CD1c-positive myeloid dendritic cell (primary cell): ENCODE data around the gene TTC19.
"Not testable (repeated sequence)": the region's sequence is repeated elsewhere in the genome, so short reads cannot be mapped to it uniquely, and the experiment has no call there.

Source experiments
- DNase-seq: peaks from one replicate; pipeline ENCODE4 v3.0.0-alpha.2; 2016; ENCODE audit errors: extremely low spot score

The TTC19 gene

DNA sequence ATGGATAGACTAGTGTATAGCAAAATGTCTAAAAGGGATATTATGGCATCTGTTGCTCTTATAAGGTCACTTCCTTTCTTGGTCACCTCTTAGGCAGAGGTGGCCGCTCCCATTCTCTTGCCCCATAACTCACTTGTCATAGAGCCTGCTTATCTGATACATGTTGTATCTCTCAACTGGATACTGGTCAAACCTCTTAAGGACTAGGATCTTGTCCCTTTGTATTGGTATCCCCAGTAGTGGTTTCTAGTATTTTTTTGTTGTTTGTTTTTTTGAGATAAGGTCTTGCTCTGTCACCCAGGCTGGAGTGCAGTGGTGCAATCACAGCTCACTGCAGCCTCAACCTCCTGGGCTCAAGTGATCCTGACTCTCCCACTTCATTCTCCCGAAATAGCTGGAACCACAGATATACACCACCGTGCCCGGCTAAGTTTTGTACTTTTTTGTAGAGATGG lies 27.1 kb upstream of the TTC19 start:
- no peak for DNase-seq

DNA sequence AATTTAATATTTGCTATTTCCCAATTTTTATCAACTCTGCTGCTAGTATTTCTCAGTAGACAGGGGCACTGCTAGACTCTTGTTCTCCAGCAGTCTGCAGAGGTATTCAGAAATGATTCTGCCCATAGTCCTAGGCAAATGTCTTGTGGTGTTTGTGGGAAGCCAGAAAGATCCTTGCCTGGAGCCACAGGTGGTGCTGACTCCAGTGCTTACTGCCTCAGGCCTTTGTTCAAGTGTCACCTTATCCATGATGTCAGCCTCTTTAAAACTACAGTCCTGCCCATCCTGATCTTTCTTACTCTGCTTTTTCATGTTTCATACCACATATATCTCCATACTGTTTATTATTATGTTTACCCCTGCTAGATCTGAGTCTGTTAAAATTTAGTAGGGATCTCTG lies 26.6 kb upstream of the TTC19 start:
- DNase-seq, result no peak

DNA sequence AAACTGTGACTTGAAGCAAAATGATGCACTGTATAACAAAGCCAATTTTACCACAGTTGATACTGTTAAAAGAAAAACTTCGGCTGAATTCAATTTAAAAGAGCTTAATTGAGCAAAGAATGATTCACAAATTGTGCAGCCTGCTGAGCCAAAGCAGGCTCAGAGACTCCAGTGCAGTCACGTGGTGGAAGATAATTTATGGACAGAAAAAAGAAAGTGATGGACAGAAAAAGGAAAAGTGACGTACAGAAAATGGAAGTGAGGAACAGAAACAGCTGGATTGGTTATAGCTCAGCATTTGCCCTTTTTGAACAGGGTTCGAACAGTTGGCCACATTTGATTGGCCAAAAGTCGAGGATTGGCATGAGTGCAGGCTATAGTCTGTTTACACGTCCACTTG lies 25.8 kb upstream of the TTC19 start:
- DNase-seq, result no peak

DNA sequence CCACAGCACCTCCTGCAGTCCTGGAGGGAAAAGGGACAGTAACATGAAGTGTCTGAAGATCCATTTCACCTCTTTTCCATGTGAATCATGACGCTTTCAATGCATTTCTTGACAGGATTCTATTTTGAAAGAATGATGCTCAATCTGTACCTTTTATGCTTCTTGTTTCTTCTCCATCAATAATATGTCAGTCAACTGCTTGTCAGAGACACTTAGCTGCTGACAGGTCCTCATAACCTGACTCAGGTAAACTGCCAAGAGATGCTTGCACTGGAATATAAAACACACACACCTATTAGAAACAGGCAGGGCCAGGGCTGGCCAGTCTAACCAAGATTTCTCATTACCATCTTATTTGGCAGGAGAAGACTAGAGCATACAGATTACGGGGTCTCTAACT lies 21.7 kb upstream of the TTC19 start:
- DNase-seq, result no peak

DNA sequence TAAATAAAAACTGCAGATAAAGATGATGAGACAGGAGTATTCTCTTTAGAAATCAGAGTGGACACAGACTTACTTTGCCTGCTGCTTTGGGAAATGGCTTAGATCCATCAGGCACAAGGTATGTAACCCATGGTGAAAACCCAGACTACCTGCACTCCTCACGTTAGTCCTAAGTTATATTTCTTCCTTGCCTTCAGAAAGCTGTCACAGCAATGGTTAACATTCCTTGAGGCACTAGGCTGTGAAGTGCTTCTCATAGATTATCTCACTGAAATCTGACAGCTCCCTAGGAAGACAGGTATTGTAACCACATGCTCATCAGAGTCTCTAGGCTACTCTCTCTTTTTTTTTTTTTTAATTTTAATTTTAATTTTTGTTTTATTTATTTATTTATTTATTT lies 21.0 kb upstream of the TTC19 start:
- DNase-seq, result no peak

DNA sequence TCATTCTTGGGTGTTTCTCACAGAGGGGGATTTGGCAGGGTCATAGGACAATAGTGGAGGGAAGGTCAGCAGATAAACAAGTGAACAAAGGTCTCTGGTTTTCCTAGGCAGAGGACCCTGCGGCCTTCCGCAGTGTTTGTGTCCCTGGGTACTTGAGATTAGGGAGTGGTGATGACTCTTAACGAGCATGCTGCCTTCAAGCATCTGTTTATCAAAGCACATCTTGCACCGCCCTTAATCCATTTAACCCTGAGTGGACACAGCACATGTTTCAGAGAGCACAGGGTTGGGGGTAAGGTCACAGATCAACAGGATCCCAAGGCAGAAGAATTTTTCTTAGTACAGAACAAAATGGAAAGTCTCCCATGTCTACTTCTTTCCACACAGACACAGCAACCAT lies 20.6 kb upstream of the TTC19 start:
- DNase-seq, result not testable (repeated sequence)

DNA sequence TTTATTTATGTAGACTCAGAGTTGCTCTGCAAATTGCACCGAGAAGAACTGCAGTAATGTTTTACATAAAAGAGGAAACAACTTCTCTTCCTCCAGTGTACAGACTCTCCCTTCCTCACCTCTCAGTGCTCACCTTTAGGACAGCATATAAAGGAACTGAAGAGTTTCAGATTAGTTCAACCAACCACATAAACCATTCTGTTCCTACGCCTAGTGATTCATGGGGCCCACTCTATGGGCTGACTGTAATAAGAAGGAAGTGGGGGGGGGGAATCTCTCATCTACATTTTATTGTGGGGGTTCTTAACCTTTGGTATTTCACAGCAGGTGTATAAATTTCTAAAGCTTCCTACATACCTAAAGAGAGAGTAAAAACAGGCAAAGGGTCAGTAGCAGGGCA lies 18.4 kb upstream of the TTC19 start:
- peak; percentile 62 for DNase-seq

DNA sequence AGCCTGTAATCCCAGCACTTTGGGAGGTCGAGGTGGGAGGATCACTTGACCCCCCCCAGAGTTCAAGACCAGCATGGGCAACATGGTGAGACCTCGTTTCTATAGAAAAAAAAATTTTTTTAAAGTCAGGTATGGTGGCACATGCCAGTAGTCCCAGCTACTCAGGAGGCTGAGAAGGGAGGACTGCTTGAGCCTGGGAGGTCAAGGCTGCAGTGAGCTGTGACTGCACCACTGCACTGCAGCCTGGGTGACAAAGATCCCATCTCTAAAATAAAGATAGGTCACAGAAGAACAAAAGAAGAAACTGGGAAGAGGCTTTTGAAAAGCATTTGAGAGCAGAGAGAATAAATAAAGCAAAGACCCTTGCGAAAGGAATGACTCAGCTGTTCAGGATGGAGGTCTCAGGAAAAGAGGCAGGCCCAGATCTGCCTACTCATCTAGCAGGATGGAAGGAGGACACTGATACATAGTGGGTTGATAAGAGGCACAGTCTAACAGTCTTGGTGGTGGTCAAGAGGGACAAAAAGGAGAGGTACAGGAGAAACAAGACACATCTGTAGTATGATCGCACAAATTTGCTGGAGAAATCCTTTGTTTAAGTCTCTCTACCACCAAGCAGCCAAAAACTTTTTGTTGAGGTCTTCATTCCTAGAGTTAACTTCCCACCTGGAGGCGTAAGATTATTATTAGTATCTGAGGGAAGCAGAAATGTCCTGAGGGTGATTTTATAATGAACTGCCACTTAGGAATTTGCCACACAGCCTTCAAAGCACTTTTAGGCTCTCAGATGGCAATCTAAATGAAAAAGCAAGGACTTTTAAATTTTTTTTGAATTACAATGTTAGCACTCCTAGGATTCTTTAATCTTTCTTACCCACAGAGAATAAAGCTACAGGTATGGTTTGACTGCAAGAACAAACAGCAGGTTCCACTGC lies 17.7 kb upstream of the TTC19 start:
- DNase-seq, result no peak

DNA sequence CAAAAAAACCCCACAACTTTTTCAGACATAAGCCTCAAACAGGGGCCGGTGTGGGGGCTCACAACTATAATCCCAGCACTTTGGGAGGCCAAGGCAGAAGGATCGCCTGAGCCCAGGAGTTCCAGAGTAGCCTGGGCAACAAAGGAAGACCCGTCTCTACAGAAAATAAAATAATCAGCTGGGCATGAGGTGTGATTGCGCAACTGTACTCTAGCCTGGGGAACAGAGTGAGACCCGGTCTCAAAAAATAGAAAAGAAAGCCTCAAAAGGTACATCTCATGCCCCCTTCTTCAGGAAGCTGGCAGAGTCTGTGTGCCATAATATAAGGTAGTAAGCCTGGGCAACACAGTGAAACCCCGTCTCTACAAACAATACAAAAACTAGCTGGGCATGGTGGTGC lies 3.3 kb upstream of the TTC19 start:
- no peak for DNase-seq

DNA sequence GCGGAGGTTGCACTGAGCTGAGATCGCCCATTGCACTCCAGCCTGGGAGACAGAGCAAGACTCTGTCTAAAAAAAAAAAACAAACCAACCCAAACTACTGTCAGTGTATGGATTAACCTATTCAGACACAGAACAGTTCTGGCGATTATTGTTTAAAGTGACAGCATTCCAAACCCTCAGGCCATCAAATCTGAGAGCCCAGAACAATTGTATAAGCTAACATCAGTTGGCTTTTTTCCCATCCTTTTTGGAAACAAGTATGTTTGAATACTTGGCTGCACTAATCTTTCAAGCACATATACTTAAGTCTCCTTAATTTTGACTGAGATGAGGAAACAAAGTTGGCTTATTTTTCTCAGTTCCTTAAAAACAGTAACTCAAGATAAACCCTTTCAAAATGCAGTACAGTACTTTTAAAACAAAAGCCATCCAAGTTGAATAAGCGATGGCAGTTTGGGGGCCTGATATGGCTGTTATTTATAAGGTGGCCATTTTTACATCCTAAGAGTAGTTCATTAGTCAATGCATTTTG lies 1.5 kb upstream of the TTC19 start:
- peak; percentile 77 for DNase-seq

DNA sequence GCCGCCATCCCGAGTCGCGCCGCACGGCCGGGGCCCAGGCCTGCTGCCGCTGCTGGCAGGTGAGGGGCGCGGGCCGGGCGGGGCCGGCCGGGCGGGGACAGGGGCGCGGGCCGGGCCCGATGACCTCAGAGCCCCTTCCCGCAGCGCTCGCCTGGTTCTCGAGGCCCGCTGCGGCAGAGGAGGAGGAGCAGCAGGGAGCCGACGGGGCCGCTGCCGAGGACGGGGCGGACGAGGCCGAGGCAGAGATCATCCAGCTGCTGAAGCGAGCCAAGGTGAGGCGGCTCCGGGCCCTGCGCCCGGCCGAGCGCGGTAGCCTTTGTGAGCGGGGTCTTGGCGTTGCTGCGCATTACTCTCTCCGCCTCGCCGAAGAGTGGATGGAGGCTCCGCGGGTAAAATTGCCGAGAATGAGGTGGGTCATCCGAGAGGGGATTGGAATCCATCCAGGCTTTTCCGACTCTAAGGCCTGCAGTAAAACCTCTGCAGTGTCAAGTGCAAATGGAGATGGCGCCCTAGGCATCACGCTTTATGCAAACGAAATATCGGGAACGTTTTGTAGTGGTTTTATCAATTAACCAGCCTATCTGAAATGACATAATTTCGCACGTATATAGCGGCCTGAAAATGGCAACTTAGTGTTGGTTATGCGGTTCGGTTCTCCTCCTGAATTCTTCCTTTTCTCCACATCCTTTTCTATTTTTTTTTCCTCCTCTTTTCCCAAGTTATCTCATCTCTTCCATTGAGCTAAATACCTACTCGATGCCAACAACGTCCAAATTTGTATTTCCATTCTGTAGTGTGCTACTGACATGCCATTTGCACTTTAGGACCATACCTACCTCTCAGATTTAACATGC lies 577 bp downstream of the TTC19 start:
- no peak for DNase-seq

DNA sequence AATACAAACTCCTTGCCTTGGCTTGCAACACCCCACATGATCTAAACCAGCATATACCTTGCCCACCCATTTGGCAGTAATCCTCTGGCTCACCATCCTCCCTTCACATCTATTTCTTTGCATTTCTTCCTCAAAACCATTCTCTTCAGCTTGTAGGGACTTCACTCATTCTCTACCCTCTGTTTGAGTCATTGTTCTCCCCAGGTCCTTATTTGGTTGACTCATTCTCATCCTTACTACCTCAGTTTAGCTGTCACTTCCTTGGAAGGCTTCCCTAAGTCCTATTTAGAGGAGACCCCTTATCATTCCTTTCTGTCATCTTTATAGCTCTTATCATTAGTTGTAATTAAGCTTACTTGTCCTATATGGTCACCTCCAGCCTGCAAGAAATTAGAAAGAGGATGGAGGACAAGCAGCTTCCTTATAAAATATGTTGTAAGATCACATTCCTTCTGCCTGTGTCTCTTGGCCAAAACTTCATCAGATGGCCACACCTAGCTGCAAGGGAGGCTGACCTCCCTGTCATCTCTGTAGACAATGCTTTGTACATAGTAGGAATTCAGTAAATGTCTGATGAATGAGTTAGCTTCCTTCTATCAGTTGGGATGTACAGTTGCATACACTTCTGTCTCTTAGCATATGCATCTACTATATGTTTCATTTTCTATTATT lies 1.7 kb downstream of the TTC19 start:
- DNase-seq, result peak; percentile 29

DNA sequence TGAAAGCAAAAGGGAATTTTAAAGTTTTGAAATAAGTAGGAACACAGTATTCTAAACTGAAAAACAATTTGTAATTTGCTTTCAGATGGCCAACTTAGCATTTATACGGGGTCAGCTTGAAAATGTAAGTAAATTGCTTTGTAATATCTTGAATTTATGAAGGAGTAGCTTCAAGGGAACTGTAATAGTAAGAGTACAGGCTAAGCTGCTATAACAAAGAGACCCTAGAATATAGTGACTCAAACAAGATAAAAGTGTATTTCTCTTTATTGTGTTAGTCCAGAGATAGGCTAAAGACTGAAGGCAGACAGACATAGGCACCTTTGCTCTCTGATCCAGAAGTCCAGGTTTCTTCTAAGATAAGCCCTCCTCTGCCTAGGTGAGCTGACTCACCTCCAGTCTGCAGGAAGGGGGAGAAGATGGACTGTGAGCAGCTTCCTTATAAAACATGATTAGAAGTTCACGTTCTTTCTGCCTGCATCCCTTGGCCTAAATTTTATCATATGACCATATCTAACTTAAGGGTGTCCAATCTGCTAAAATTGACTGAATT lies 3.2 kb downstream of the TTC19 start:
- no peak for DNase-seq

DNA sequence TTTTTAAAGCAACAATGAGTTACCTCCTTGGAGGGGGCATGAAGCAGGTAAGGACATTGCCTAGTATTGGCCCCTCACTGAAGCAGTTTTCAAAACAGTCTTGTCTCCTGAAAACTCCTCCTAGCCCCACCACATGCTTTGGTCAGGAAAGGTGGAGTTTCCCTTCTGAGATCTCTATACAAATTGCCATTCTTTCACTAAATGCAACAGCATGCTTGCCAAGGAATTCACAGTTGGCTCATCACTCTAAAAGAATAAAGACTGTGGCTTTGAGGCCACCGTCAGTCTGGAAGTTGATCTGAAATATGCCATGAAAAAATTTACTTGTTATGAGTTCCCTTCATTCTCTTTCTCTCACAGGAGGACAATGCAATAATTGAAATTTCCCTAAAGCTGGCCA lies 4.2 kb downstream of the TTC19 start:
- no peak for DNase-seq

DNA sequence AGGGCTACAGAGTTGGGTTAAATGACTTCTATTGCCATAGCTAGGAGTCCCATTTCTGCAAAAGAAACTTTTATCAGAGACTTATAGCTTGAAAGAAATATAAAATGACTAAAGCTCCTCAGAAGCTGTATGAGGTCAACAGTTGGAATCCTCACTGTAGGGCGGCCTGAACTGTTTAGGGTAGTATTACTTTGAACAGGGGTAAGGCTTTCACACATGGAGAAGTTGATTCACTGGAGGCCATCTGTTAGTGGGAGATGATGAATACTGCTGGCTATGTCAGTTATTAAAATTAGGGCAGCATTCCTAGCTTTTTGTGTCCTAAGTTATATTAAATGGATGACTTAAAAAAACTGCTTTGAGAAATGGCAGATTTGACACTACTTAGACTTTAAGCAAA lies 6.0 kb downstream of the TTC19 start:
- DNase-seq, result no peak

DNA sequence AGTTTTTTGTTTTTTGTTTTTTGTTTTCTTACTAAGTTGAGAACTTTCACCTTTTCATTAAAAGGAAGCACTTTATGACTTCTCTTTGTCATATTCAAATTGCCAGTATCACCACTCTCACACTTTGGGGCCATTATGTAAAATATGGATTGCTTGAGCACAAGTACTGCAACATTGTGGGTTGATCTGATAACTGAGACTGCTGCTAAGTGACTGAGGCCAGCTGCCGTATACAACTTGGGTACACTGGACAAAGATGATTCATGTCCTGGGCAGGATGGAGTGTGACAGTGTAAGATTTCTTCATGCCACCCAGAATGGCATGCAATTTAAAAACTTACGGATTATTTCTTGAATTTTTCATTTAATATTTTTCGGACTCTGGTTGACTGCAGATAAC lies 7.8 kb downstream of the TTC19 start:
- no peak for DNase-seq

DNA sequence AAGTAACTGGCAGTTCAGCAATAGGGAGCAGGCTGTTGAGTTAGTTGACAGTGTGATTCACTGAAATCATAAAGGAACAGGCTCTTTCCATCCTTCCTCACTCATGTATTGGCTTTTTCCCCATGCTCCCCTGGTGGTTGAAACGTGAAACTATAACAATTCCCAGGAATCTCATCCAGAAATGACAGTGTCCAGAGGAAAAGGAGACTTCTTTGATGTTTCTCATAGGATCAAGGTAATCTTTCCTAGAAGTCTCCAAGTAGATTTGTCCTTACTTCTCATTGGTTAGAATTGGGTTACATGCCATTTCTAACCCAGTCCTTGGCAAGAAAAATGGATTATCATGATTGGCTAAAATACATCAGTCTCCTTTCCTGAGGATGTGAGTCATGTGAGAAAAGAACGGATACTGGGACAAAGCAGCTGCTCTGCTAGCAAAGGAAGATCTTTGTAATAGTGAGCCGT lies 14.4 kb downstream of the TTC19 start:
- no peak for DNase-seq

DNA sequence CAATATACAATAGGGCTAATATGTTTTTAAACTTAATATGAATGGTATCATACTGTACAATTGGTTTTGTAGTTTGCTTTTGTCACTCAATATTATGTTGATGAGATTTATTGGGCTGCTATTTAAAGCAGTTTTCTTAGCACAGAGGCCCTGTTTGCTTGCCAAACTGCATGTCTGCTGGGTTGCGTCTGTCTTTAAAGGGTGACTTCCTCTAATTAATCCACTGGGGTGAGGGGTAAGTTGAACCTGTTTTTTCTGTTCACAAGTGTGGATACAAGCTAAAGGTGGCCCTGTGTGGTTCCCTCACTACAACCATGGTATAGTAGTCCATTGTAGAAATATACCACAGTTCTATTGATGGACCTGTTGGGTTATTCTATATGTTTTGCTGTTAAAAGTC lies 19.7 kb downstream of the TTC19 start:
- DNase-seq, result no peak

DNA sequence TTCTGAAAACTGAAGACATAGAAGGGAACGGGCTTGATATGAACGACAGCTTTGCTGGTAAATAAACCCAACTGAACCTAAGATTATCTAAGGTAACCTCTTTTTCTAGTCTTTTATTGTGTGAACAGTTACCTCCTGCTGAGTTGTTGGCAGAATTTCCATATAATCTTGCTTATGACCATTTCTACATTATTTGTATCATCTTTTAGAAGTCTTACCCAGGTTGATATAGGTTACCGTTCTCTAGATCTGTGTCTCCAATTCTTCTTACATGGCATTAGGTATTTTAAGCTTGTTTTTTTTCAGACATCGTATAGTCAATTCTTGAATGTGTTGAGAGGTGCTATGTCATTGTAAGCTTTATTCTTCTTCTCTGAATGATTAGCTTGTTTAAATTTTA lies 24.3 kb downstream of the TTC19 start:
- no peak for DNase-seq

DNA sequence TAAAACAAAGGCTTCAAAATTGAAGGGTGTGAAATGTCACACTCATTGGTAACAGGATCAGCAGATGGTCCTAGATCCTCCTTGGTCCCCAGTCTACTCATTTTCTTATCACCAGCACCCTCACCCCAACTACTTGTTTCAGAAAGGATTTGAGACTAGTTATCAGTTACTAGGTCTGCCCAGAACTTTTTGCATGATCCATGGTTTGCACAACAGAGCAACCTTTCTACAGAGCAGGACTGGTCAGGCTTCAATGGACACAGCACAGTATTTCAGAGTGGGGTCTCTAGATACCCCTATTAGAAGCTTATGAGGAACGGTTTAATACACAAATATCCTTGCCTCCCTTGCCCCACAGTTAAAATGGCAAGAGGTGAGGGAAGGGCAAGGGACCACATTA lies 25.6 kb downstream of the TTC19 start:
- DNase-seq, result no peak

DNA sequence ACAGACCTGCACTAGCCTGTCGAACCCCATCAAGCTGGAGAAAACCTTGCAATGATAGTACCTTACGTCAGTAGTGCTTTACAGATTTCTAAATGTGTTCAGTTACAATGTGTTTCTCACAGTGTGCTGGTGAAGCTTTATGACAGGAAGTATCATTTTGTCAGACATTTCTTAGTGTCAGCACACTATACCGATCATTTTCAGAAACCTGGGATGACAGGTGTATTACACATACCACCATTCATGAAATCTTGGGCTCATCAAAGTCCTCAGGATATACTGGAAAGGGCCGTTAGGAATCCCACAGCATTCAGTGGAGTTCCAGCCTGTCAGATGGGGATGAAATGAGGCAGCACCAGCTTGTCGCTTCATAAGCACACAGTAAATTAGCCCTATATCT lies 27.3 kb downstream of the TTC19 start:
- DNase-seq, result no peak
